GM23338 (cell line): ENCODE measurements around the gene RNF207. TPM values are rescaled to one million over a fixed set of nuclear protein-coding genes. Genes with fewer than 3 reads are reported as not detected.

ENCODE experiments used
- ATAC-seq: fragments of 200-7000 bp; cut with Tn5 transposase; 3 replicates; pipeline ENCODE4 v1.9.1; 2020
- DNase-seq: peaks from one replicate; pipeline ENCODE4 v3.0.0-alpha.2; 2015; ENCODE audit warnings: low spot score
- H2AFZ ChIP-seq: fragments of 200-600 bp; sonication (generic); 2 replicates; pipeline ENCODE4 v1.8.0; 2016; ENCODE audit warnings: antibody characterized with exemption, mild to moderate bottlenecking, moderate library complexity
- H3F3A ChIP-seq: fragments of 200-600 bp; sonication (generic); replicated peaks from 2 replicates; pipeline ENCODE4 v1.8.0; 2017; ENCODE audit warnings: antibody characterized with exemption, mixed run types, low read depth
- H3K27ac ChIP-seq: fragments of 200-600 bp; sonication (generic); 2 replicates; pipeline ENCODE4 v1.6.1; 2016; ENCODE audit warnings: low read depth
- H3K27me3 ChIP-seq: fragments of 200-600 bp; sonication (generic); 2 replicates; pipeline ENCODE4 v1.8.0; 2016; ENCODE audit warnings: mild to moderate bottlenecking, mixed run types, moderate library complexity; ENCODE audit not compliant: insufficient read depth
- H3K36me3 ChIP-seq: fragments of 200-600 bp; sonication (generic); 2 replicates; pipeline ENCODE4 v1.8.0; 2016; ENCODE audit warnings: mild to moderate bottlenecking; ENCODE audit not compliant: insufficient read depth
- H3K4me1 ChIP-seq: fragments of 200-600 bp; sonication (generic); 2 replicates; pipeline ENCODE4 v1.8.0; 2016; ENCODE audit warnings: mild to moderate bottlenecking, moderate library complexity; ENCODE audit not compliant: insufficient read depth
- H3K4me2 ChIP-seq: fragments of 200-600 bp; sonication (generic); 2 replicates; pipeline ENCODE4 v1.7.1; 2017; ENCODE audit warnings: mixed run types
- H3K4me3 ChIP-seq: fragments of 200-600 bp; sonication (generic); 2 replicates; pipeline ENCODE4 v1.6.1; 2016; ENCODE audit warnings: mixed run types
- H3K79me2 ChIP-seq: fragments of 200-600 bp; sonication (generic); replicated peaks from 2 replicates; pipeline ENCODE4 v1.8.0; 2017; ENCODE audit warnings: mild to moderate bottlenecking; ENCODE audit not compliant: insufficient read depth
- H3K9me2 ChIP-seq: fragments of 200-600 bp; sonication (generic); 2 replicates; pipeline ENCODE4 v1.8.0; 2017; ENCODE audit not compliant: insufficient read depth
- H4K20me1 ChIP-seq: fragments of 200-600 bp; sonication (generic); replicated peaks from 2 replicates; pipeline ENCODE4 v1.8.0; 2017; ENCODE audit warnings: mild to moderate bottlenecking; ENCODE audit not compliant: insufficient read depth
- H3K27ac Mint-ChIP-seq: 2 replicates; pipeline ENCODE4 v1.8.0; 2020; ENCODE audit warnings: inconsistent platforms, mild to moderate bottlenecking, moderate library complexity, mixed read lengths
- H3K27me3 Mint-ChIP-seq: 3 replicates; pipeline ENCODE4 v1.8.0; 2022; ENCODE audit warnings: low read depth, mild to moderate bottlenecking, moderate library complexity, mixed read lengths, inconsistent platforms; ENCODE audit not compliant: insufficient read depth, poor library complexity
- H3K36me3 Mint-ChIP-seq: 3 replicates; pipeline ENCODE4 v1.8.0; 2021; ENCODE audit warnings: low read depth, mild to moderate bottlenecking, inconsistent platforms, moderate library complexity, mixed read lengths
- H3K4me1 Mint-ChIP-seq: 3 replicates; pipeline ENCODE4 v1.8.0; 2020; ENCODE audit warnings: mild to moderate bottlenecking, inconsistent platforms, mixed read lengths
- H3K4me3 Mint-ChIP-seq: 3 replicates; pipeline ENCODE4 v1.8.0; 2021; ENCODE audit warnings: moderate library complexity, mild to moderate bottlenecking, inconsistent platforms, mixed read lengths
- H3K9me3 Mint-ChIP-seq: 3 replicates; pipeline ENCODE4 v1.8.0; 2020; ENCODE audit warnings: moderate library complexity, mild to moderate bottlenecking, inconsistent platforms, mixed read lengths
- CTCF ChIP-seq, 2 experiments: fragments of 200-600 bp in 1 of 2; sonication (generic) in 1 of 2; conservative IDR thresholded peaks; 2 replicates each; pipeline versions ENCODE4 v1.5.1 to v1.6.1; 2016 to 2017; ENCODE audit warnings: antibody characterized with exemption in 2 of 2, low read depth in 2 of 2, mild to moderate bottlenecking in 2 of 2, moderate library complexity in 1 of 2
- EZH2 ChIP-seq: fragments of 200-600 bp; sonication (generic); IDR thresholded peaks from one replicate; pipeline ENCODE4 v1.8.0; 2017; ENCODE audit warnings: antibody characterized with exemption, mild to moderate bottlenecking, low read depth; ENCODE audit not compliant: unreplicated experiment
- EZH2phosphoT487 ChIP-seq: fragments of 200-600 bp; sonication (generic); IDR thresholded peaks from one replicate; pipeline ENCODE4 v1.8.1; 2018; ENCODE audit warnings: antibody characterized with exemption; ENCODE audit not compliant: unreplicated experiment
- JUNB ChIP-seq: IDR thresholded peaks from one replicate; pipeline ENCODE4 v1.6.1; 2016; ENCODE audit warnings: antibody characterized with exemption; ENCODE audit not compliant: unreplicated experiment
- NANOG ChIP-seq: IDR thresholded peaks from 2 replicates; pipeline ENCODE4 v1.6.1; 2016; ENCODE audit warnings: antibody characterized with exemption, borderline replicate concordance
- POLR2AphosphoS5 ChIP-seq: IDR thresholded peaks from 2 replicates; pipeline ENCODE4 v1.6.1; 2016; ENCODE audit warnings: antibody characterized with exemption, low read depth
- REST ChIP-seq: IDR thresholded peaks from one replicate; pipeline ENCODE4 v1.6.1; 2018; ENCODE audit warnings: antibody characterized with exemption; ENCODE audit not compliant: unreplicated experiment
- STAT1 ChIP-seq: IDR thresholded peaks from one replicate; pipeline ENCODE4 v1.6.1; 2016; ENCODE audit warnings: antibody characterized with exemption; ENCODE audit not compliant: unreplicated experiment
- ZNF114 ChIP-seq: fragments of 250-450 bp; sonication (Bioruptor Pico); IDR thresholded peaks from 2 replicates; pipeline ENCODE4 v1.5.0; 2020; ENCODE audit warnings: mild to moderate bottlenecking, moderate library complexity
- polyA plus RNA-seq: library from polyadenylated mRNA; unstranded; fragments of >200 nt; fragmentation: Nextera tagmentation; extraction: Ambion mirVana; gene quantifications from 2 replicates; pipeline ENCODE4 v1.2.1, GENCODE V29; 2016
- total RNA-seq: library from RNA; depleted of rRNA; stranded (reverse); fragments of >200 nt; shearing (Covaris generic); gene quantifications from 2 replicates; pipeline ENCODE4 v1.2.3, GENCODE V29; 2014

RNF207 gene
- total and polyA plus RNA-seq, 2 experiments from 2014 or later, result 1.7 to 2.9 TPM

- no peak for TF ChIP-seq CTCF (conservative IDR thresholded peaks at IDR 0.05; ENCODE audit: low read depth in 2 of 2)
- TF ChIP-seq REST, result no peak
- TF ChIP-seq ZNF114 (CRISPR knock-in tag), result no peak
- TF ChIP-seq STAT1, result no peak
- TF ChIP-seq EZH2, result no peak
- TF ChIP-seq JUNB, result no peak
- no peak for TF ChIP-seq NANOG
These were observed 14.3 kb downstream of the RNF207 start (continued) for GRCh38 chr1:6220236-6220635.

GRCh38 chr1:6221210-6221784 is 15.4 kb downstream of the RNF207 start:
- no peak overlapping the region for H3K4me3 ChIP-seq
- no peaks in the 10 kb centered on the region for H3K9me2 ChIP-seq
- no peaks in the 10 kb centered on the region; the same call in 2 of the 3 replicates for H3K9me3 Mint-ChIP-seq
- no peak overlapping the region for H3K27ac Mint-ChIP-seq
- H3K27ac ChIP-seq, result no peak overlapping the region
- ATAC-seq (no peak), DNase-seq (no peak)
- peaks cover 47% of the 10 kb centered on the region for H3K36me3 Mint-ChIP-seq
- no peak overlapping the region for H3K4me2 ChIP-seq
- no peaks in the 10 kb centered on the region for H3K27me3 ChIP-seq
- peaks cover 2% of the 10 kb centered on the region; the same call in 1 of the 3 replicates for H3K4me1 Mint-ChIP-seq
- H3K79me2 ChIP-seq, result no peaks in the 10 kb centered on the region
- H3K4me3 Mint-ChIP-seq, result no peak overlapping the region
- H4K20me1 ChIP-seq, result peaks cover 16% of the 10 kb centered on the region
- H3K27me3 Mint-ChIP-seq, result peaks cover 16% of the 10 kb centered on the region
- no peak overlapping the region for H2AFZ ChIP-seq
- peaks cover 12% of the 10 kb centered on the region; the same call in 1 of the 2 replicates for H3F3A ChIP-seq
- H3K36me3 ChIP-seq, result peaks cover 15% of the 10 kb centered on the region
- no peaks in the 10 kb centered on the region for H3K4me1 ChIP-seq
- no peak for TF ChIP-seq NANOG
- TF ChIP-seq ZNF114 (CRISPR knock-in tag), result no peak
- no peak for TF ChIP-seq POLR2AphosphoS5
- TF ChIP-seq JUNB, result no peak
- TF ChIP-seq EZH2, result no peak
- no peak for TF ChIP-seq REST
- no peak for TF ChIP-seq EZH2phosphoT487
- TF ChIP-seq CTCF (conservative IDR thresholded peaks at IDR 0.05; ENCODE audit: low read depth in 2 of 2), result no peak
